Liver (tissue), 9 donors: ENCODE measurements around the gene LPO. TPM values are rescaled to one million over a fixed set of nuclear protein-coding genes. Genes with fewer than 3 reads are reported as not detected.

Experiments
- DNase-seq: peaks from one replicate; pipeline ENCODE4 v3.0.0-alpha.2; 2017; ENCODE audit warnings: low spot score
- H3K27ac ChIP-seq, 2 donors: one replicate each; pipeline ENCODE4 v1.7.0; 2013; ENCODE audit warnings: inconsistent platforms in 2 of 2, low read length in 2 of 2, control low read depth in 1 of 2, low read depth in 1 of 2, mild to moderate bottlenecking in 1 of 2
- H3K27me3 ChIP-seq, 4 donors: one replicate each; pipeline versions ENCODE4 v1.6.1 to v1.7.0; 2013; ENCODE audit warnings: low read length in 3 of 4, inconsistent platforms in 1 of 4, mild to moderate bottlenecking in 1 of 4, moderate library complexity in 1 of 4; ENCODE audit not compliant: control insufficient read depth in 4 of 4, insufficient read depth in 4 of 4
- H3K36me3 ChIP-seq, 4 donors: one replicate each; pipeline versions ENCODE4 v1.6.1 to v1.7.0; 2013; ENCODE audit warnings: low read length in 3 of 4, mild to moderate bottlenecking in 3 of 4, low read depth in 1 of 4, moderate library complexity in 1 of 4; ENCODE audit not compliant: control insufficient read depth in 4 of 4, insufficient read depth in 3 of 4
- H3K4me1 ChIP-seq, 4 donors: one replicate each; pipeline versions ENCODE4 v1.6.1 to v1.7.0; 2013; ENCODE audit warnings: low read length in 3 of 4, mild to moderate bottlenecking in 3 of 4, moderate library complexity in 1 of 4; ENCODE audit not compliant: control insufficient read depth in 4 of 4, insufficient read depth in 4 of 4
- H3K4me3 ChIP-seq, 3 donors: one replicate each; pipeline versions ENCODE4 v1.6.1 to v1.7.0; 2013; ENCODE audit warnings: low read length in 3 of 3, control low read depth in 1 of 3, low read depth in 1 of 3, mild to moderate bottlenecking in 1 of 3
- H3K9ac ChIP-seq, 2 donors: one replicate each; pipeline ENCODE4 v1.7.0; 2013; ENCODE audit warnings: low read length in 2 of 2, mild to moderate bottlenecking in 2 of 2, moderate library complexity in 2 of 2, control low read depth in 1 of 2, low read depth in 1 of 2
- H3K9me3 ChIP-seq, 4 donors: one replicate each; pipeline versions ENCODE4 v1.6.1 to v1.7.0; 2013; ENCODE audit warnings: low read length in 3 of 4; ENCODE audit not compliant: control insufficient read depth in 4 of 4
- ATF3 ChIP-seq: IDR thresholded peaks from 2 replicates; pipeline ENCODE4 v1.6.1; 2016; ENCODE audit warnings: antibody characterized with exemption
- CTCF ChIP-seq: fragments of 150-350 bp; IDR thresholded peaks from 2 replicates; pipeline ENCODE4 v1.5.1; 2017; ENCODE audit warnings: improper control_type of control experiment, low read depth, low read length; ENCODE audit not compliant: missing input control
- EGR1 ChIP-seq, 2 donors: IDR thresholded peaks; 2 replicates each; pipeline ENCODE4 v1.6.1; 2016 to 2018; ENCODE audit warnings: antibody characterized with exemption in 2 of 2, low read depth in 2 of 2
- FOXA1 ChIP-seq: IDR thresholded peaks from 2 replicates; pipeline ENCODE4 v1.6.1; 2016; ENCODE audit warnings: antibody characterized with exemption
- FOXA2 ChIP-seq: IDR thresholded peaks from 2 replicates; pipeline ENCODE4 v1.6.1; 2016; ENCODE audit warnings: antibody characterized with exemption
- HNF4A ChIP-seq, 2 donors: conservative IDR thresholded peaks; 2 replicates each; pipeline ENCODE4 v1.6.1; 2016; ENCODE audit warnings: antibody characterized with exemption in 2 of 2, mild to moderate bottlenecking in 2 of 2
- HNF4G ChIP-seq: IDR thresholded peaks from 2 replicates; pipeline ENCODE4 v1.6.1; 2016; ENCODE audit warnings: antibody characterized with exemption
- JUND ChIP-seq, 2 donors: IDR thresholded peaks; 2 replicates each; pipeline ENCODE4 v1.6.1; 2016; ENCODE audit warnings: antibody characterized with exemption in 2 of 2
- MAX ChIP-seq: IDR thresholded peaks from 2 replicates; pipeline ENCODE4 v1.6.1; 2016; ENCODE audit warnings: antibody characterized with exemption
- NR2F2 ChIP-seq: IDR thresholded peaks from 2 replicates; pipeline ENCODE4 v1.6.1; 2016; ENCODE audit warnings: antibody characterized with exemption
- RAD21 ChIP-seq, 2 donors: IDR thresholded peaks; 2 replicates each; pipeline ENCODE4 v1.6.1; 2016; ENCODE audit warnings: antibody characterized with exemption in 2 of 2, mild to moderate bottlenecking in 2 of 2
- REST ChIP-seq: IDR thresholded peaks from 2 replicates; pipeline ENCODE4 v1.6.1; 2016; ENCODE audit warnings: antibody characterized with exemption, mild to moderate bottlenecking
- RXRA ChIP-seq, 2 donors: IDR thresholded peaks; 2 replicates each; pipeline ENCODE4 v1.6.1; 2017 to 2018; ENCODE audit warnings: antibody characterized with exemption in 2 of 2, mild to moderate bottlenecking in 1 of 2
- SP1 ChIP-seq: IDR thresholded peaks from 2 replicates; pipeline ENCODE4 v1.6.1; 2018; ENCODE audit warnings: antibody characterized with exemption, mild to moderate bottlenecking
- YY1 ChIP-seq: IDR thresholded peaks from 2 replicates; pipeline ENCODE4 v1.6.1; 2016; ENCODE audit warnings: antibody characterized with exemption, mild to moderate bottlenecking
- ZBTB33 ChIP-seq: IDR thresholded peaks from 2 replicates; pipeline ENCODE4 v1.6.1; 2016; ENCODE audit warnings: antibody characterized with exemption
- WGBS: extraction: QIAGEN DNeasy Blood & Tissue Kit; methylation state at CpG from one replicate; pipeline ENCODE4 v1.1.7; 2013; 5-methylcytosine and 5-hydroxymethylcytosine counted together
- polyA plus RNA-seq, 2 donors: library from polyadenylated mRNA; stranded (reverse) in 1 of 2; unstranded in 1 of 2; fragments of 200-250 nt in 1 of 2; fragments of >200 nt in 1 of 2; fragmentation: Nextera tagmentation in 1 of 2; extraction: Ambion mirVana in 1 of 2; gene quantifications; one replicate each; pipeline versions ENCODE4 v1.2.1 to v1.2.3, GENCODE V29; 2013 to 2015
- total RNA-seq, 2 donors: library from RNA; depleted of rRNA; stranded (reverse); fragments of >200 nt; gene quantifications; one replicate each; pipeline ENCODE4 v1.2.3, GENCODE V29; 2014
- donor health status: healthy.
- donor health status: healthy.
- donor health status: healthy.
- donor health status: healthy.
- donor health status: healthy.

The LPO gene
- total and polyA plus RNA-seq, 4 donors = not detected

GRCh38 chr17:58249270-58250133 is 11.1 kb downstream of the LPO start:
- peak overlapping the region in 2 of 3 donors; percentile 39 to 41 for H3K4me3 ChIP-seq
- peaks cover 0 to 4% (median 0%) of the 10 kb centered on the region in 4 donors for H3K27me3 ChIP-seq
- H3K4me1 ChIP-seq = peaks cover 0 to 19% (median 10%) of the 10 kb centered on the region in 4 donors
- DNase-seq = peak; percentile 78
- H3K9ac ChIP-seq = no peak overlapping the region
- no peak overlapping the region for H3K27ac ChIP-seq
- WGBS = 7% methylated on average over 57 of the region's 57 CpGs
- TF ChIP-seq CTCF (peak; percentile 80), RAD21 (IDR thresholded peaks at IDR 0.05) (peak; percentile 62 to 75), EGR1 (IDR thresholded peaks at IDR 0.05; ENCODE audit: low read depth in 2 of 2) (no peak)
- no peaks in the 10 kb centered on the region for H3K9me3 ChIP-seq
- no peaks in the 10 kb centered on the region for H3K36me3 ChIP-seq

- H3K9ac ChIP-seq = no peak overlapping the region
- H3K4me1 ChIP-seq = peaks cover 0 to 19% (median 10%) of the 10 kb centered on the region in 4 donors
- no peak overlapping the region for H3K4me3 ChIP-seq
- H3K27ac ChIP-seq = no peak overlapping the region
- DNase-seq = peak; percentile 28
- peaks cover 0 to 6% (median 1%) of the 10 kb centered on the region in 4 donors for H3K27me3 ChIP-seq
- 63% methylated on average over 12 of the region's 12 CpGs for WGBS
- H3K9me3 ChIP-seq = no peaks in the 10 kb centered on the region
- TF ChIP-seq FOXA1 = no peak
- no peak for TF ChIP-seq ZBTB33
- TF ChIP-seq CTCF = no peak
- no peak for TF ChIP-seq SP1
- TF ChIP-seq FOXA2 = no peak
- TF ChIP-seq MAX = no peak
- TF ChIP-seq HNF4A (conservative IDR thresholded peaks at IDR 0.05) = peak; percentile 66 to 88
- no peak for TF ChIP-seq ATF3
- TF ChIP-seq NR2F2 = no peak
- no peak for TF ChIP-seq RAD21 (IDR thresholded peaks at IDR 0.05)
- TF ChIP-seq RXRA (IDR thresholded peaks at IDR 0.05) = peak in 1 of 2 donors; percentile 18
- TF ChIP-seq REST = no peak
- peak; percentile 22 for TF ChIP-seq HNF4G
- TF ChIP-seq JUND (IDR thresholded peaks at IDR 0.05) = no peak
- TF ChIP-seq YY1 = no peak
- no peaks in the 10 kb centered on the region for H3K36me3 ChIP-seq
Measured at GRCh38 chr17:58250344-58251011, 12.1 kb downstream of the LPO start.
